ENCODE data around the gene IQCF2. TPM values are rescaled to one million over a fixed set of nuclear protein-coding genes. Genes with fewer than 3 reads are reported as not detected.

Gene IQCF2
- total and polyA plus RNA-seq, 2 donors (not counting 3 experiments of a cell fraction or from before 2014, with no cell fraction given), result not detected

DNA sequence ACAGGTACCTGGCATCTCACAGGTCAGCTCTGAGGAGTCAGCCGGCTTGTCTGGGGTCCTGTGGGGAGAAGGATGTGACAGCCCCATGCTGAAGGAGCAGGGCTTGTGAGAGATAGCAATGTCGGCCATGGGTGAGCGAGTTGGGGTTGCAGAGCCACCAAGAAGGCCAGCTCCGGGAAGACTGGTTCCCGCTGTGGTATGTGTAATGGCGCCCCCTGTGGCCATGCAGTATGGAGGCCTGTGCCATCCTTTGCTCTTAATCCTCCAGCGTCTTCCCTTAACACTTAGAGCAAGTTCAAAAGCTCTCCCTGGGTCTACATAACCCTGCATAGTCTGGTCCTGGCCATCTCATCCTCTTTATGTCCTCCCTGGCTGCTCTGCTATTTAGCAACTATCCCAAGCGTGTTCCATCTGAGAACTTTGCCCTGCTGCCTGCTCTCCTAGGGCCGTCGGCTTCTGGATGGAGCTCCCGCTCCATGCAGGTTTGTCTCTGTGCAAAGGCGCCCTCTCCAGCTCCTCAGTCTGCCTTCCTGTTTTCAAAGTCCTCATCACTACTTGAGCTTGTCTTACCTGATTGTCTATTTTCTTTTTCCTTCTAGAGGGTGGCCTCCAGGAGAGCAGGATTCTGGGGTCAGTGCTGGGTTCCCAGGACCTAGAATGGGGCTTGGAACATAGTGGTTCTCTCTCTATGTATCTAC, 41.6 kb upstream of the IQCF2 start:
- CTCF ChIA-PET, result interaction anchor here (1.6 kb wide), 1 partner anchor 20 kb away, joined by 5 read pairs; no protein-coding TSS in a partner anchor
- no peak overlapping the region for H3K4me3 ChIP-seq (replicated peaks in 1 of 3; ENCODE audit: insufficient read depth in 1 of 3, low read depth in 1 of 3, low read length in 3 of 3)
- no TSS peak for BruUV-seq (replicated peaks)
- no peaks in the 10 kb centered on the region for H3K27me3 ChIP-seq (ENCODE audit: control insufficient read depth in 2 of 2, insufficient read depth in 2 of 2, low read length in 2 of 2)
- intact Hi-C loops (cut with micrococcal nuclease), result no loop called here
- DNase-seq (ENCODE audit: low read depth, low spot score) (no peak), FAIRE-seq (no peak)
- H3K36me3 ChIP-seq (ENCODE audit: control insufficient read depth in 2 of 2, extremely low read depth in 1 of 2, insufficient read depth in 2 of 2, low read length in 2 of 2), result no peaks in the 10 kb centered on the region
- dilution Hi-C loops (cut with MboI; ENCODE audit: extremely low pct_ligation_motif_present, low sequenced_read_pairs), result no loop called here
- H3K9me1 ChIP-seq (replicated peaks; ENCODE audit: control insufficient read depth, extremely low read depth, insufficient read depth, low read length), result no peaks in the 10 kb centered on the region
- H3K9ac ChIP-seq (replicated peaks; ENCODE audit: extremely low read depth, insufficient read depth, low read length), result no peak overlapping the region
- no peak overlapping the region for H3K27ac ChIP-seq (ENCODE audit: insufficient read depth, low read depth, low read length)
- H3K79me2 ChIP-seq (ENCODE audit: control insufficient read depth, insufficient read depth, low read length), result no peaks in the 10 kb centered on the region
- H3K4me1 ChIP-seq (ENCODE audit: control insufficient read depth, extremely low read depth, insufficient read depth, low read length), result no peaks in the 10 kb centered on the region
- no peaks in the 10 kb centered on the region for H4K20me1 ChIP-seq (replicated peaks; ENCODE audit: control insufficient read depth, extremely low read depth, insufficient read depth, low read length)
- POLR2A ChIA-PET, result no interaction called here
- no peak overlapping the region for H3K4me2 ChIP-seq (ENCODE audit: insufficient read depth, low read length)
- H3K9me3 ChIP-seq (replicated peaks; ENCODE audit: control insufficient read depth, insufficient read depth, low read length), result no peaks in the 10 kb centered on the region
- TF ChIP-seq, protein P1, sequence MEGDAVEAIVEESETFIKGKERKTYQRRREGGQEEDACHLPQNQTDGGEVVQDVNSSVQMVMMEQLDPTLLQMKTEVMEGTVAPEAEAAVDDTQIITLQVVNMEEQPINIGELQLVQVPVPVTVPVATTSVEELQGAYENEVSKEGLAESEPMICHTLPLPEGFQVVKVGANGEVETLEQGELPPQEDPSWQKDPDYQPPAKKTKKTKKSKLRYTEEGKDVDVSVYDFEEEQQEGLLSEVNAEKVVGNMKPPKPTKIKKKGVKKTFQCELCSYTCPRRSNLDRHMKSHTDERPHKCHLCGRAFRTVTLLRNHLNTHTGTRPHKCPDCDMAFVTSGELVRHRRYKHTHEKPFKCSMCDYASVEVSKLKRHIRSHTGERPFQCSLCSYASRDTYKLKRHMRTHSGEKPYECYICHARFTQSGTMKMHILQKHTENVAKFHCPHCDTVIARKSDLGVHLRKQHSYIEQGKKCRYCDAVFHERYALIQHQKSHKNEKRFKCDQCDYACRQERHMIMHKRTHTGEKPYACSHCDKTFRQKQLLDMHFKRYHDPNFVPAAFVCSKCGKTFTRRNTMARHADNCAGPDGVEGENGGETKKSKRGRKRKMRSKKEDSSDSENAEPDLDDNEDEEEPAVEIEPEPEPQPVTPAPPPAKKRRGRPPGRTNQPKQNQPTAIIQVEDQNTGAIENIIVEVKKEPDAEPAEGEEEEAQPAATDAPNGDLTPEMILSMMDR (IDR thresholded peaks at IDR 0.05; ENCODE audit: extremely low read depth in 1 of 2, insufficient read depth in 1 of 2, low read depth in 1 of 2, low read length in 2 of 2), result peak; percentile 26 to 27
- no peak for TF ChIP-seq GATA2 (IDR thresholded peaks at IDR 0.05; ENCODE audit: insufficient read depth, insufficient read length, low read depth, low read length)
- no peak overlapping the region for H2AFZ ChIP-seq (ENCODE audit: low read depth, low read length)

DNA sequence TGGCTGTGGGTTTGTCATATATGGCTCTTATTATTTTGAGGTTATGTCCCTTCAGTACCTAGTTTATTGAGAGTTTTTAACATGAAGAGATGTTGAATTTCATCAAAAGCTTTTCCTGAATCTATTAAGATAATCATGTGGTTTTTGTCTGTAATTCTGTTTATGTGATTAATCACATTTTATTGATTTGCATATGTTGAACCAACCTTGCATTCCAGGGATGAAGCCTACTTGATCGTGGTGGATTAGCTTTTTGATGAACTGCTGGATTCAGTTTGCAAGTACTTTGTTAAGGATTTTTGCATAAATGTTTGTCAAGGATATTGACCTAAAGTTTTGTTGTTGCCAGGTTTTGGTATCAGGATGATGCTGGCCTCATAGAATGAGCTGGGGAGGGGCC, 33.1 kb upstream of the IQCF2 start:
- DNase-seq (ENCODE audit: low read depth, low spot score), result no peak
- ChIA-PET CTCF (no interaction called here), POLR2A (no interaction called here)
- BruUV-seq (replicated peaks), result no TSS peak
- no peak for FAIRE-seq
- Histone ChIP-seq H3K4me3 (replicated peaks in 1 of 3; ENCODE audit: insufficient read depth in 1 of 3, low read depth in 1 of 3, low read length in 3 of 3) (no peak overlapping the region), H3K4me1 (ENCODE audit: control insufficient read depth, extremely low read depth, insufficient read depth, low read length) (no peaks in the 10 kb centered on the region), H3K9me3 (replicated peaks; ENCODE audit: control insufficient read depth, insufficient read depth, low read length) (no peaks in the 10 kb centered on the region), H4K20me1 (replicated peaks; ENCODE audit: control insufficient read depth, extremely low read depth, insufficient read depth, low read length) (no peaks in the 10 kb centered on the region), H3K27ac (ENCODE audit: insufficient read depth, low read depth, low read length) (no peak overlapping the region), H3K27me3 (ENCODE audit: control insufficient read depth in 2 of 2, insufficient read depth in 2 of 2, low read length in 2 of 2) (no peaks in the 10 kb centered on the region), H3K9ac (replicated peaks; ENCODE audit: extremely low read depth, insufficient read depth, low read length) (no peak overlapping the region), H2AFZ (ENCODE audit: low read depth, low read length) (no peak overlapping the region), H3K4me2 (ENCODE audit: insufficient read depth, low read length) (no peak overlapping the region), H3K36me3 (ENCODE audit: control insufficient read depth in 2 of 2, extremely low read depth in 1 of 2, insufficient read depth in 2 of 2, low read length in 2 of 2) (no peaks in the 10 kb centered on the region), H3K79me2 (ENCODE audit: control insufficient read depth, insufficient read depth, low read length) (no peaks in the 10 kb centered on the region), H3K9me1 (replicated peaks; ENCODE audit: control insufficient read depth, extremely low read depth, insufficient read depth, low read length) (no peaks in the 10 kb centered on the region)
- intact Hi-C loops (cut with micrococcal nuclease), result no loop called here
- TF ChIP-seq, protein P2, sequence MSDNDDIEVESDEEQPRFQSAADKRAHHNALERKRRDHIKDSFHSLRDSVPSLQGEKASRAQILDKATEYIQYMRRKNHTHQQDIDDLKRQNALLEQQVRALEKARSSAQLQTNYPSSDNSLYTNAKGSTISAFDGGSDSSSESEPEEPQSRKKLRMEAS (IDR thresholded peaks at IDR 0.05; ENCODE audit: insufficient read depth, insufficient read length), result no peak
- TF ChIP-seq, protein P1 (IDR thresholded peaks at IDR 0.05; ENCODE audit: extremely low read depth in 1 of 2, insufficient read depth in 1 of 2, low read depth in 1 of 2, low read length in 2 of 2), result no peak
- TF ChIP-seq EZH2 (IDR thresholded peaks at IDR 0.05; ENCODE audit: borderline replicate concordance, low read depth, low read length, severe bottlenecking) (no peak), GATA2 (IDR thresholded peaks at IDR 0.05; ENCODE audit: insufficient read depth, insufficient read length, low read depth, low read length) (no peak), JUN (IDR thresholded peaks at IDR 0.05; ENCODE audit: borderline replicate concordance, insufficient read depth, insufficient read length, low read depth) (no peak), POLR2A (IDR thresholded peaks at IDR 0.05; ENCODE audit: low read depth, low read length) (no peak), FOS (IDR thresholded peaks at IDR 0.05; ENCODE audit: borderline replicate concordance, insufficient read depth, low read length) (no peak), POLR2AphosphoS5 (IDR thresholded peaks at IDR 0.05; ENCODE audit: insufficient read depth, low read depth, low read length) (no peak), MYC (IDR thresholded peaks at IDR 0.05; ENCODE audit: low read depth, low read length) (no peak)
- dilution Hi-C loops (cut with MboI; ENCODE audit: extremely low pct_ligation_motif_present, low sequenced_read_pairs), result no loop called here
